GM13976 (cell line): Measurements from ENCODE around the gene SEMA6A.

ENCODE experiments used
- DNase-seq: peaks from one replicate; pipeline ENCODE4 v3.0.0; 2012; ENCODE audit warnings: low spot score
- CTCF ChIP-seq: IDR thresholded peaks from 2 replicates; pipeline ENCODE4 v1.5.1; 2012; ENCODE audit warnings: borderline replicate concordance, mild to moderate bottlenecking; ENCODE audit not compliant: insufficient read depth; ENCODE audit errors: extremely low read depth, missing control alignments, control extremely low read depth
- in situ Hi-C: fragments of 300-500 bp; cut with MboI; formaldehyde crosslinking; loops from one replicate; pipeline ENCODE4 v1.12.0; 2022; ENCODE audit warnings: low sequenced_read_pairs, mixed read lengths, inconsistent platforms; ENCODE audit not compliant: unreplicated experiment

The SEMA6A gene

DNA sequence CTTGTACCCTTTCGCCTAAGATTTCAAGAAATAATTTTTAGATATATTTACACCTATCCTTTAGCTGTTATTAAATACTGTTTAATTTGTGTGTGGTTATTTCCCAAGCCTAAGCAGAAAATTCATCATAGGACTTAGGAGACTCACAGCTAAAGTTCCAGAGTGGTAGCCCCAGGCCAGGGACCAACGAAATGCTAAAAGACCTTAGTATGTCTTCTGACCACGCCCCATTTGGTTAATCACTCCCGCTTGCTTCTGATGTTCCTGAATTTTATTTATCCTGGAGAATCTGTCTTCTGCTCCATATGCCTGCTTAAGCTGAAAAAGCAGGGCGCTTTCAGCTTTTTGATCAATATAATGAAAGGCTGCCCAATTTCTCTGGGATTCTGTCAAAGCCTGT, 18.7 kb upstream of the SEMA6A start:
- TF ChIP-seq CTCF: no peak
- in situ Hi-C loops: no loop called here

GRCh38 chr5:116585227-116585626, 10.6 kb upstream of the SEMA6A start:
- in situ Hi-C loops: no loop called here
- DNase-seq: no peak
- TF ChIP-seq CTCF: no peak

More for the DNA sequence above, 18.7 kb upstream of the SEMA6A start:
- no peak for DNase-seq

DNA sequence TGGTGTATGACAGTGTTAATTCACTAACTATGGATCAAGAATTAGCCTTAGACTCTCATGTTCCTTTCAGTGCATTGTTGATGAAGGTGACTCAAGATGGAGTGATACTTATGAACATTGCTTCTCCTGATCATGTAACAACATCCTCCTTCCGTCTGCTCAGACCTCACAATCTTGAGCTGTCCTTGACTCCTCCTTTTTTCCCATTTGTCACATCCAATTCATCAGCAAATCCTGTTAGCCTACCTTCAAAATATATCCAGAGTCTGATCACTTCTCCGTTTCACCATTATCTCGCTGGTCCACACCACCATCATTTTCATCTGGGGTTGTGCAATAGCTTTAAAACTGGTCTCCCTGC, 9.2 kb upstream of the SEMA6A start:
- no peak for TF ChIP-seq CTCF
- DNase-seq: no peak
- in situ Hi-C loops: no loop called here

DNA sequence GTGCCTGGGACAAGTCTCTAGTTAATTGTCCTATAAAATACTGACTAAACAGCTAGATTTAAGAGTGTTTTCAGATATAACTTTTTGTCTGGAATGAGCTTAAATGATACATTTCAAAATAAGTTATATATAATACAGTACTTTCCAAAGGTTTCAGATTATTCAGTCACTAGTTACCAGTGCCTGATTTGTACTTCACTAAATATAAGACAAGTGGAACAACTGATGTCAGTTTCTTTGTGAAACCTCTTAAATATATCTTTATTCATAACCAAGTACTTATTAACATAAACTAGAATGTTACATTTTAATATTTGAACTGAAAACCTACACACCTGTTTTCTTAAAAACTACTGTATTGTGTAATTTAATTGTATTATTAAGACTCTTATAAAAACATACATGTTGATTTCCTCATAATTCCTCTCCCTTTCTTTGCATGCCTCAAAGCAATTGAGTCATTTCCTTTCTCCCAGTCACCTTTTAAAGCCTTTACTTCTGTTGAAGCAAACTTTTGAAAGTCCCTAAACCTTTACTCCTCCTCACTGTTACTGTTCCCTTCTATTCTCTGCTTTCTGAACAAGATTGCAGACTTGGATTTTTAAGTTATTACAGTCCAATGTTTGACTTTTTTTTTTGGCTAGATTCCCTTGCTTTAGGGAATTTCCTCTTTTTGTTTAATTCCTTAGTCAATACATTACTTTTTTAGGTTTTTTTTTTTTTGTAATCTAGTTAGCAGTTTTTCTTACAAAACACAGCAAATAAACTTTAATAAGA, 8.7 kb upstream of the SEMA6A start:
- no peak for DNase-seq
- no peak for TF ChIP-seq CTCF
- in situ Hi-C loops: no loop called here

GRCh38 chr5:116581910-116582309, 7.3 kb upstream of the SEMA6A start:
- no peak for DNase-seq
- in situ Hi-C loops: no loop called here
- no peak for TF ChIP-seq CTCF

DNA sequence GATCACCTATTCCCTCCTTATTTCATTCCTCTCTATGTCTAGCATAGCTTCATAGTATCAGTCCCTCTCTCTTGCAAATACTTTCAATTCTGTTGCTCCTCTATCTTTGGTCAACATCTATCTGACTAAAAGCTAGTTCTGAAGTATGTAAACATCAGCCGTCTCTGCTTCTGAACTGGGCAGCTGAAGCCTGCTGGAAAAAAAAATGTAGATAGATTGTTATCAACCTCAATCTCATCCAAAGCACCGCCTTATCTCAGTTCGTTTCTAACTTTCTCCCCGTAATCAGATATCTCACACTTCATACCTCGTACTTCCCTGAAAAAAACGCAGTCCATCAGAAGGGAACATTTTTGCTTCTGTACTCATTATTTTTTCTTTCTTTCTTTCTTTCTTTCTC, 4.5 kb upstream of the SEMA6A start:
- in situ Hi-C loops: loop anchor here (10.0 kb wide), 1 partner anchor 366 kb away; no protein-coding TSS in a partner anchor
- TF ChIP-seq CTCF: no peak
- no peak for DNase-seq

DNA sequence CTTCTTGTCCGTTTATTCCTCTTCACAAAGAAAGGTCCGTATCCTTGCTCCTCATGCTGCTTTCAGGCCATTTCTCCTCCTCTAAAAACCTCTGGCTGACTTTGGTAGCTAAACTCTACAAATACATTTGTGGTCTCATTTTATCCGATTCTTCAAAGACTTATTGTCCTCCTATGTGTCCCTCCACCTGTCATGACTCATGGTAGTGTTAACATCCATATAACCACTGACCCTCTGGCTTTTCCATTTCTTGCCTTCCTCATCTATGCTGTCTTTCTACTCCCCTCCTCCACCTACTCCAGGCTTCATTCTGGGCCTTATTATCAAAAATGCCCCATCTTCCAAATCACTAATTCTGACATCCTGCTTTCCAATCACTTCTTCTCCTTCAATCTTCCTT, 4.1 kb upstream of the SEMA6A start:
- in situ Hi-C loops: loop anchor here (10.0 kb wide), 1 partner anchor 366 kb away; no protein-coding TSS in a partner anchor
- no peak for DNase-seq
- TF ChIP-seq CTCF: no peak
